Stomach (tissue), 4 donors: ENCODE measurements around the gene STXBP2.

Experiments
- CTCF ChIP-seq, 7 experiments: fragments of 450-650 bp in 4 of 7; fragments of 200-600 bp in 3 of 7; sonication (generic) in 3 of 7; IDR thresholded peaks; one replicate each; pipeline ENCODE4 v1.5.1; 2016 to 2019; ENCODE audit warnings: antibody characterized with exemption in 7 of 7, control low read depth in 2 of 7, mild to moderate bottlenecking in 1 of 7
- POLR2AphosphoS5 ChIP-seq, 3 donors: sonication (generic); formaldehyde crosslinking; IDR thresholded peaks; one replicate each; pipeline ENCODE4 v1.6.1; 2016; ENCODE audit warnings: antibody characterized with exemption in 3 of 3

DNA sequence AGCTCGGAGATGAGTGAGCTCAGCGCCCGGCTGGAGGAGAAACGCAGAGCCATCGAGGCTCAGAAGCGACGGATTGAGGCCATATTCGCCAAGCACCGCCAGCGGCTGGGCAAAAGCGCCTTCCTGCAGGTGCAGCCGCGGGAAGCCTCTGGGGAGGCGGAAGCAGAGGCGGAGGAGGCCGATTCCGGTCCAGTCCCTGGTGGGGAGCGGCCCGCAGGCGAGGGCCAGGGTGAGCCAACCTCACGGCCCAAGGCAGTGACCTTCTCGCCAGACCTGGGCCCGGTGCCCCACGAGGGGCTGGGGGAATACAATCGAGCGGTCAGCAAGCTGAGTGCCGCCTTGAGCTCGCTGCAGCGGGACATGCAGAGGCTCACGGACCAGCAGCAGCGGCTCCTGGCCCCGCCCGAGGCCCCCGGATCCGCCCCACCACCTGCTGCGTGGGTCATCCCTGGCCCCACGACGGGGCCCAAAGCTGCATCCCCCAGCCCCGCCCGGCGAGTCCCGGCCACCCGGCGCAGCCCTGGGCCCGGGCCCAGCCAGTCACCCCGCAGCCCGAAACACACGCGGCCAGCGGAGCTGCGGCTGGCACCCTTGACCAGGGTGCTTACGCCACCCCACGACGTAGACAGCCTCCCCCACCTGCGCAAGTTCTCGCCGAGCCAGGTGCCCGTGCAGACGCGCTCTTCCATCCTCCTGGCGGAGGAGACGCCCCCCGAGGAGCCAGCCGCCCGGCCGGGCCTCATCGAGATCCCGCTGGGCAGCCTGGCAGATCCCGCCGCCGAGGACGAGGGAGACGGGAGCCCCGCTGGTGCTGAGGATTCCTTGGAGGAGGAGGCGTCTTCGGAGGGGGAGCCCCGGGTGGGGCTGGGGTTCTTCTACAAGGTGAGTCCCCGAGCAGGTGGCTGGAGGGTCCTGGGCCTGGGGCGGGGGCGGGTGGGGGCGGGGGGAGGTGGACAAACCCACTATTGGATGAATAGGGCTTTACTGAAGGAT, 24.3 kb upstream of the STXBP2 start:
- no peak for TF ChIP-seq CTCF (IDR thresholded peaks at IDR 0.05)
- no peak for TF ChIP-seq POLR2AphosphoS5 (IDR thresholded peaks at IDR 0.05)
